PFSK-1 (cell line): ENCODE results near the gene CCDC89.

Experiments
- POLR2AphosphoS5 ChIP-seq: IDR thresholded peaks from 2 replicates; pipeline ENCODE4 v1.6.1; 2012; ENCODE audit warnings: low read depth, mild to moderate bottlenecking, control low read depth, low read length, moderate library complexity
- SIN3A ChIP-seq: IDR thresholded peaks from 2 replicates; pipeline ENCODE4 v1.6.1; 2012; ENCODE audit warnings: mild to moderate bottlenecking, low read length, moderate library complexity, borderline replicate concordance; ENCODE audit not compliant: insufficient read depth
- TAF1 ChIP-seq: IDR thresholded peaks from 2 replicates; pipeline ENCODE4 v1.6.1; 2012; ENCODE audit warnings: low read length, control low read depth, borderline replicate concordance; ENCODE audit not compliant: insufficient read depth
- TF ChIP-seq, protein P1 (sequence below), 2 experiments: IDR thresholded peaks; 2 replicates each; pipeline versions ENCODE4 v1.6.1 to v1.8.0; 2011 to 2012; ENCODE audit warnings: low read depth in 2 of 2, low read length in 2 of 2, control low read depth in 1 of 2, inconsistent platforms in 1 of 2, mild to moderate bottlenecking in 1 of 2, moderate library complexity in 1 of 2; ENCODE audit not compliant: insufficient read depth in 1 of 2

DNA sequence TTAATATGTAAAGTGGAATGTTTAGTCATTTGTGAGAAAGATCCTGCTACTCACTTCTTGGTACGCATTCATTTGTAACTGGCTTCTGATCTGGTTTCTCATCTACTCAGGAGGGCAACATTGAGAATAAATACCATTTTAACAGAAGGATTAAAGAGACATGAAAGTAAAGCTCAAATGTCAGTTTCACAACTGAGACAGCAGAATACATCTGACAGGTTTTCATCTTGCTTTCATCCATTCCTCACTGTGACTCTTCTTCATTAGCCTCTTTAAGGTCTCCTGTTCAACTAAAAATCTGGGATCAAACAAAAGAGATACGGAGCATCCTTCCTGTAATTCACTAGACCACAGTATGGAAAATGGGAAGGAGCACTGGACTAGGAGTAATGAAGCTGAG, 31.4 kb upstream of the CCDC89 start:
- no peak for TF ChIP-seq POLR2AphosphoS5
- TF ChIP-seq, protein P1, sequence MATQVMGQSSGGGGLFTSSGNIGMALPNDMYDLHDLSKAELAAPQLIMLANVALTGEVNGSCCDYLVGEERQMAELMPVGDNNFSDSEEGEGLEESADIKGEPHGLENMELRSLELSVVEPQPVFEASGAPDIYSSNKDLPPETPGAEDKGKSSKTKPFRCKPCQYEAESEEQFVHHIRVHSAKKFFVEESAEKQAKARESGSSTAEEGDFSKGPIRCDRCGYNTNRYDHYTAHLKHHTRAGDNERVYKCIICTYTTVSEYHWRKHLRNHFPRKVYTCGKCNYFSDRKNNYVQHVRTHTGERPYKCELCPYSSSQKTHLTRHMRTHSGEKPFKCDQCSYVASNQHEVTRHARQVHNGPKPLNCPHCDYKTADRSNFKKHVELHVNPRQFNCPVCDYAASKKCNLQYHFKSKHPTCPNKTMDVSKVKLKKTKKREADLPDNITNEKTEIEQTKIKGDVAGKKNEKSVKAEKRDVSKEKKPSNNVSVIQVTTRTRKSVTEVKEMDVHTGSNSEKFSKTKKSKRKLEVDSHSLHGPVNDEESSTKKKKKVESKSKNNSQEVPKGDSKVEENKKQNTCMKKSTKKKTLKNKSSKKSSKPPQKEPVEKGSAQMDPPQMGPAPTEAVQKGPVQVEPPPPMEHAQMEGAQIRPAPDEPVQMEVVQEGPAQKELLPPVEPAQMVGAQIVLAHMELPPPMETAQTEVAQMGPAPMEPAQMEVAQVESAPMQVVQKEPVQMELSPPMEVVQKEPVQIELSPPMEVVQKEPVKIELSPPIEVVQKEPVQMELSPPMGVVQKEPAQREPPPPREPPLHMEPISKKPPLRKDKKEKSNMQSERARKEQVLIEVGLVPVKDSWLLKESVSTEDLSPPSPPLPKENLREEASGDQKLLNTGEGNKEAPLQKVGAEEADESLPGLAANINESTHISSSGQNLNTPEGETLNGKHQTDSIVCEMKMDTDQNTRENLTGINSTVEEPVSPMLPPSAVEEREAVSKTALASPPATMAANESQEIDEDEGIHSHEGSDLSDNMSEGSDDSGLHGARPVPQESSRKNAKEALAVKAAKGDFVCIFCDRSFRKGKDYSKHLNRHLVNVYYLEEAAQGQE (IDR thresholded peaks at IDR 0.05; ENCODE audit: insufficient read depth in 1 of 2, low read depth in 2 of 2, low read length in 2 of 2): no peak
- no peak for TF ChIP-seq SIN3A
- TF ChIP-seq TAF1: no peak
